Glutamatergic neuron (in vitro differentiated cells): ENCODE data around the gene PSG2. TPM values are rescaled to one million over a fixed set of nuclear protein-coding genes. Genes with fewer than 3 reads are reported as not detected.
"Not testable (repeated sequence)": the region's sequence is repeated elsewhere in the genome, so short reads cannot be mapped to it uniquely, and the experiment has no call there.

Source experiments
- DNase-seq: peaks from one replicate; pipeline ENCODE4 v3.0.0; 2022
- H3K27ac Mint-ChIP-seq: one replicate; pipeline ENCODE4 v1.8.0; 2020; ENCODE audit warnings: mild to moderate bottlenecking, mixed read lengths, inconsistent platforms; ENCODE audit not compliant: unreplicated experiment
- H3K27me3 Mint-ChIP-seq: one replicate; pipeline ENCODE4 v1.8.0; 2020; ENCODE audit warnings: mild to moderate bottlenecking, moderate library complexity, mixed read lengths, inconsistent platforms; ENCODE audit not compliant: unreplicated experiment
- H3K36me3 Mint-ChIP-seq: one replicate; pipeline ENCODE4 v1.8.0; 2020; ENCODE audit warnings: mild to moderate bottlenecking, mixed read lengths, inconsistent platforms; ENCODE audit not compliant: unreplicated experiment
- H3K4me1 Mint-ChIP-seq: one replicate; pipeline ENCODE4 v1.8.0; 2020; ENCODE audit warnings: mild to moderate bottlenecking, low read depth, mixed read lengths, inconsistent platforms; ENCODE audit not compliant: unreplicated experiment
- H3K4me3 Mint-ChIP-seq: one replicate; pipeline ENCODE4 v1.8.0; 2020; ENCODE audit warnings: mild to moderate bottlenecking, mixed read lengths, inconsistent platforms; ENCODE audit not compliant: unreplicated experiment
- H3K9me3 Mint-ChIP-seq: one replicate; pipeline ENCODE4 v1.8.0; 2020; ENCODE audit warnings: mild to moderate bottlenecking, moderate library complexity, mixed read lengths, inconsistent platforms; ENCODE audit not compliant: unreplicated experiment
- CTCF ChIP-seq: fragments of 200-600 bp; sonication (generic); IDR thresholded peaks from one replicate; pipeline ENCODE4 v1.5.0; 2021; ENCODE audit not compliant: partially characterized antibody, unreplicated experiment
- total RNA-seq: library from RNA; stranded (reverse); fragmentation: NEBNext Ultra II Directional; extraction: Animal tissue kit (Norgen Biotek cat#: 25700); gene quantifications from one replicate; pipeline ENCODE4 v1.2.1, GENCODE V29; 2021; ENCODE audit not compliant: unreplicated experiment

Gene PSG2
- total RNA-seq, 1 donor from 2014 or later, result not detected

GRCh38 chr19:43043492-43044180 is 38.9 kb downstream of the PSG2 start:
- not testable (repeated sequence) for H3K4me1 Mint-ChIP-seq, DNase-seq, H3K4me3 Mint-ChIP-seq, H3K27me3 Mint-ChIP-seq, H3K36me3 Mint-ChIP-seq, H3K27ac Mint-ChIP-seq, H3K9me3 Mint-ChIP-seq

DNA sequence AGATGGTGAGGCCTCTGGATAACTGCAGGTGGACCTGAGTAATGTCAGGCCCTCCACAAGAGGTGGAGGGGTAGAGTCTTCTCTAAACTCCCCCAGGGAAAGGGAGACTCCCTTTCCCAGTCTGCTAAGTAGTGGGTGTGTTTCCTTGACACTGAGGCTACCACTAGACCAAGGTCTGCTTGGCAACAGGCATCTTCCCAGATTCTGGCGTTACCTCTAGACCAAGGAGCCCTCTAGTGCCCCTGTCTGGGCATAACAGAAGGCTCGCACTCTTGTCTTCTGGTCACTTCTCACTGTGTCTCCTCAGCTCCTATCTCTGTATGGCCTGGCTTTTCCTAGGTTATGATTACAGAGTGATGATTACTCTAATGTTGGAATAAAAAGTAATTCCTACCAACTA is 50.9 kb downstream of the PSG2 start:
- H3K4me3 Mint-ChIP-seq, H3K9me3 Mint-ChIP-seq, DNase-seq, H3K27me3 Mint-ChIP-seq, H3K36me3 Mint-ChIP-seq, H3K27ac Mint-ChIP-seq, H3K4me1 Mint-ChIP-seq: not testable (repeated sequence)

DNA sequence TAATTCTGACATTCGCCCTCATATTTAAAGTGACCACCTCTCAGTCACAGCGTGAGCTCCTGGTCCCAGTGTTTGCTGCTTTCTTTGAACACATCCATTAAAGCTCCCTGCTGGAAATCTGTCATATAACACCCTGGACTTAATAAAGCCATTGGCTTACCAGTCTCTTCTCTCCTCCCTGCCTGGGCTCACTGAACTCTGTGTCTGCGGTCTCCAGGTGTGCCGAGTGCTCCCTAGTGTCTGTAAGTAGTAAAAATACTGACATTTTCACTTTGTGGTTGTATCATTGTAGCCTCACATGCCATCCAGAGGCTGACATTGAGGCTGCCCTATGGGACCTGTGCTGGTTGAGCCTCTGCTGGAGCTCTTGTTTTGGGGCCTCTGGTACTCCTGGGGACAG is 53.6 kb downstream of the PSG2 start:
- no peak overlapping the region for H3K27ac Mint-ChIP-seq

GRCh38 chr19:43027985-43028384 is 54.5 kb downstream of the PSG2 start:
- not testable (repeated sequence) for DNase-seq, H3K9me3 Mint-ChIP-seq, H3K27me3 Mint-ChIP-seq, H3K4me1 Mint-ChIP-seq, H3K27ac Mint-ChIP-seq, H3K4me3 Mint-ChIP-seq, H3K36me3 Mint-ChIP-seq
- TF ChIP-seq CTCF, result peak; percentile 18

More for the DNA sequence above, 53.6 kb downstream of the PSG2 start:
- no peak for DNase-seq
- Mint-ChIP-seq H3K27me3 (peaks cover 9% of the 10 kb centered on the region), H3K36me3 (no peaks in the 10 kb centered on the region), H3K9me3 (peaks cover 4% of the 10 kb centered on the region), H3K4me1 (no peaks in the 10 kb centered on the region), H3K4me3 (no peak overlapping the region)
- TF ChIP-seq CTCF, result no peak

DNA sequence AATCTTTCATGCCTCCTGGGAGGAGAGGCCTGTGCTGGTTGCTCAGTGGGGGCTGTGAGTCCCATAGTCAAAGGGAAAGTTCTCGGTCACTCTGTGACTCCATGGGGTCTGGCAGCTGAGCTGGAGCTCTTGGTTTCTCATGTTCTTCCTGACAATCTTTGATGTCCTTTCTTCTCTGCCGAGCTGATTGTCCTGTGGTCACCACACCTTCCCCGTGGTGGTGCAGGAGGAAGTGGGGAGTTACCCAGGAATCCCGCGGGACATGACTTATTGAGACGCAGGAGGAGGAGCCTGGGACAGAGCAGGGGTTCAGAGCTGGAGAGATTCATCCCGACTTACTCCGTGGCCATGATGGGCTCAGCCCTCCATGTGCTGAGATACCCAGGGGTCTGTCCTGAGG is 55.4 kb downstream of the PSG2 start:
- not testable (repeated sequence) for H3K27ac Mint-ChIP-seq, H3K9me3 Mint-ChIP-seq, H3K4me3 Mint-ChIP-seq, DNase-seq, H3K4me1 Mint-ChIP-seq, H3K27me3 Mint-ChIP-seq, H3K36me3 Mint-ChIP-seq

DNA sequence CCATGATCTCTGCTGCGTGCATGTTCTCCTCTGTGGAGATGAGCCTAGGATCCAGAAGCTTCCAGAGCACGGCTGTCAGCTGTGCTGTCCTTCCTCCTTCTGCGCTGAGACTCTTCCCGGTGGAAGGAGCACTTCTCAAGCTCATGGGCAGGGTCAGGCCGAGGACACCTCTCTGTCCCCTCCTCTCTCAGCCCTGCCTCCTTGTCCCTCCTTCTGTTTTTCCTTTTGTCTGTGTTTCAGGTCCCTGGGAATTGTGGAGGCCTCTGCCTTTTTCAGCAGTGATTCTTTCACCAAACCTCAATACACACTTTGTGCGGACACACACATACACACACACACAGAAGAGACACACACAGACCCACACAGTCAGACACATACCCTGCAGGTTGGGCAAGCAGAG is 56.1 kb downstream of the PSG2 start, which contains the start of gene PSG11:
TSS of gene PSG11 (minus strand) at position 101 of the 400 bp plus-strand sequence. CDS start at position 4, 97 bp downstream.
- H3K27ac Mint-ChIP-seq, H3K36me3 Mint-ChIP-seq, H3K4me1 Mint-ChIP-seq, DNase-seq, H3K27me3 Mint-ChIP-seq, H3K4me3 Mint-ChIP-seq, H3K9me3 Mint-ChIP-seq: not testable (repeated sequence)

DNA sequence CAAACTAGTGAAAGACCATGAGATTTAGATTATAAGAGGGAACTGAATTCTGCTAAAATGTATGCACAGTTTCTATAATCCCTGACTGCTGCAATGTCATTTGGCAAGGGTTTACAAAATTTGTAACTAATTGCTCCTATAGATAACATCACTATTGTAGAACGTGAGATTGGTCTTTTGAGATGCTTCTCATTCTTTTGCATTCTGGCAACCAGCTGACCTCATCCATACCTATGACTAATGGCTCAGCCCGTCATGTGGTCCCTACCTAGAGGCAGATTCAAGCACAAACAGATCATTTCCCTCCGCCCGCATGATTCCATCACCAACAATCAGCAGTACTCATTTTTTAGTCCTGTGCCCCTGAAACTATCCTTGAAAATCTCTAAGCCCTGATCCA is 60.4 kb downstream of the PSG2 start:
- not testable (repeated sequence) for H3K4me1 Mint-ChIP-seq, H3K9me3 Mint-ChIP-seq, H3K27ac Mint-ChIP-seq, H3K27me3 Mint-ChIP-seq, H3K4me3 Mint-ChIP-seq, DNase-seq, H3K36me3 Mint-ChIP-seq

GRCh38 chr19:43021629-43022028 is 60.9 kb downstream of the PSG2 start:
- not testable (repeated sequence) for H3K27ac Mint-ChIP-seq

DNA sequence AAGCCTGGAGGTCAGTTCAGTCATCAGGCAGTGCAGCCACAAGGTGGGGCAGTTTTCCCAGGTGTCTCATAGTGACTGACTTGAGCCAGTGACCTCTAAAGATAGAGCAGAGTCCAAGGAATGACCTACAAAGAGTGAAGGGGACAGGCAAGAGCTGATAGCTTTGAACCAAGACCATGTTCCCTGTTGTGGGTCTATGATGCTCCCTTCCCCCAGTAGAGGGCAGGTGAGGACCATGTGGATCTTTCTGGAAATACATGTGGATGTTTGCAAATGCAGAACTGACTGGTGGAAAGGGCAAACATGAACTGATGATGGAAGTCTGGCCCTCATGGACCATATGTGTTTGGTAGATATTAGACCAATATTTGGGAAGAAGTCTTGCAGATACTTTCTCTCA is 62.9 kb downstream of the PSG2 start:
- not testable (repeated sequence) for H3K27ac Mint-ChIP-seq, H3K4me1 Mint-ChIP-seq, H3K36me3 Mint-ChIP-seq, H3K9me3 Mint-ChIP-seq, H3K4me3 Mint-ChIP-seq, H3K27me3 Mint-ChIP-seq, DNase-seq

More at GRCh38 chr19:43021629-43022028, 60.9 kb downstream of the PSG2 start:
- not testable (repeated sequence) for H3K4me1 Mint-ChIP-seq, H3K9me3 Mint-ChIP-seq, DNase-seq, H3K27me3 Mint-ChIP-seq, H3K36me3 Mint-ChIP-seq, H3K4me3 Mint-ChIP-seq
